ENCODE results near the gene KCNH2. TPM values are rescaled to one million over a fixed set of nuclear protein-coding genes. Genes with fewer than 3 reads are reported as not detected.

Gene KCNH2
- total RNA-seq, 1 donor from 2014 or later = 49.4 TPM

DNA sequence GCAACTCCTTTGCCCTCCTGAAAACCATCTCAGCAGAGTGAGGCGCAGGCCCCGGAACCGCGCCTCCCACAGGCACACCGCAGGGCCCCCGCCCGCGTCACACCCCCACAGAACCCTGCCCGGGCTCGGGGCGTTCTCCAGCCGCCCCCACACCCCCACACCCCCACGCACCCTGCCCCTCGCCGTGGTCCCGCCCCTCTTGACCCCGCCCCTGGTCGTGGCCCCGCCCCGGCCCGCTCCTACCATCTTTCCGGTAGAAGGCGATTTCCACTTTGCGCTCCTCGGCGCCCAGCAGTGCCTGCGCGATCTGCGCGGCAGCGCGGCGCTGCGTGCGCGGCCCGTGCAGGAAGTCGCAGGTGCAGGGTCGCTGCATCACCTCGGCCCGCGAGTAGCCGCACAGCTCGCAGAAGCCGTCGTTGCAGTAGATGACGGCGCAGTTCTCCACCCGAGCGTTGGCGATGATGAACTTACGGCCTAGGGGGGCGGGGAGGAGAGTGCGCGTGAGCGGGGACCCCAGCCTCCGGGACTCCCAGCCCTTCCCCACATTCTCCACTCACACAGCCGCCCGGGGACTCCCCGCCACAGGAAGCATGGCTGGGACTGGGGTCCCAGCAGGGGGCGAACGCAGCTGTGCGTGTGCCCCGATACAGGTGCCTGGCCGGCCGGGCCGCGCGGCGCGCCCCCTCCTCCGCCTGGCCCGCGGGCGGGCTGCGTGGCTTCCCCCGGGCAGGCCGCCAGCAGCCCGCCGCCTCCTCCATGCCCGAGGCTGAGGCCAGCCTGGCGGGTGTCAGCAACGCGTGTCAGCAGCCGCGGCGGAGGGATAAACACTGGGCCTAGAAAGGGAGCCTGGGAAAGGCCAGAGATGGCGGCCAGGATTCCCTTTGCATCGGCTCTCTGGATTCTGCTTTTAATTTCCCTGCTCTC is 3.4 kb downstream of the KCNH2 start:
- DNase-seq (ENCODE audit: low spot score) = peak; percentile 41

DNA sequence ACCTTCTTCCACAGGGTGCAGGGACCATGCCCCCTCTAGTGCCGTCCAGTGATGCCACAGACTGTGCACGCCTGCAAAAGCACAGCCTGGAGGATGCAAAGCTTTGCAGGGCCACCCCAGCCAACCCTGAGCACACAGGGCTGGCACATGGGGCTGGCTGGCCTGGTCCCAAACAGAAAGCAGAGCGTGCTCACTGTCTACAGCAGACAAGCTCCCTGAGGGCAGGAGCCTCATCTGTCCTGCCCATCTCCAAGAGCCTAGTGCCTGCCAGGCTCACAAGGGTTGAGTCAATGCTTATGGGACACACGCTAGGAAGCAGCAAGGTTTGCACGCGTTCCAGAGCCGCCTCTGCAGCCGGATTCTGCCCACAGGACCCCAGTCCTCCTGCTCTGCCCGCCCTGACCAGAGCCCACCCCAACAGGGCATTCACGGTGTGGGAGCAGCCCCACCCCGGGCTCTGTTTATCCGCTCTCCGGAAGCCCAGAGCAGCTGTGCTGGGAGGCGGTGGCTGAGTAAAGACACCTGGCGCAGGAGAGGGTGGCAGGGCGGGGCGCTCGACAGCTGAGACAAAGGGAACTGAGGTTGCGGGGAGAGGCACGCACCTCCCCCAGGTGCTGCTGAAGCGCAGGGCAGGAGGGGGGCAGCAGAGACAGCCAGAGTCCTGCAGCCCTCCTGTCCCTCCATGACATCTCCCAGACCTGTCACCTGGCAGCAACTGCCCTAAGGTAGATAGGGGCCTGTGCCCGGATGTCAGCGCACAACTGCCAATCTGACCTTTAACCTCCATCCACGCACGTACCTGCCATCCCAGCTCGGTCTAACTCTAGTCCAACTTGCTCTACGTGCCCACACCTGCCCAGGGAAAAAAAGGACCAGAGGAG is 4.3 kb downstream of the KCNH2 start:
- DNase-seq (ENCODE audit: low spot score) = no peak

DNA sequence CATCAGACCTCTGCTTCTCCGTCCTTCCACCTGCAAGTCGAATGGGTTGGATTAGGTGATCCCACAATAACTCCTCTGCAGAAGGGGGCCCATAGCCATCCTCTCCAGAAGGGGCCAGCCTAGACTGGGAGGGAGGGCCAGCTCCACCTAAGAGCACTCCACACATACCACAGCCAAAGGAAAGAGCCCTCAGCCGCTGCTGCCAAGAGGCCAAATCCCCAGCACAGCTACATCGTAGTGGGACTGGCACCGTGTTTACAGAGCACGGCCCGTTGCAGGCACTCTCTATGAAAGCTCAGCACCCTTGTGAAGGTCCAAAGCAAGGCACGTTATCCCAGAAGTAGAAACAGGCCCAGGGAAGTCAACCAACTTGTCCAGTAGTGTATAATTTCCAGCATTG is 5.4 kb downstream of the KCNH2 start:
- no peak for DNase-seq (ENCODE audit: low spot score)

DNA sequence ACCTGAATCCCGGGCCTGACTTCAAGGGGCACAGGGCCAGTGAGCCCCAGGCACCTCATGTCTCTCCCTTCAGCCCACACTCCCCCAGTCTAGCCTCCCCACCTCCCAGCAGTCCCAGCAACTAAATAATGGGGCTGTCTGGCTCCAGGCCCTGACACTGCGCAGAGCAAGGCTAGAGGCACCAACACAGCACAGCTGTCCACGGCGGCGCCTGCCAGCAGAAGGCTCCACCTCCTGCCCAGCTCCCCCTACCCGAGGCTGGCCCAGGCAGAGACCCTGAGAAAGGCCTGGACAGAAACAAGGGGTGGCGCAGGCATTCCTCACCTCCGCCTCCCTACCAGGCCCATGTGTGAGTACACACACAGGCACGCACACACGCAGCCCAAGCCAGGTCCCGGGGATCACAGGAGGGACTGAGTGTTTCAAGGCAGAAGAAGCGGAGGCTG is 6.1 kb downstream of the KCNH2 start:
- DNase-seq (ENCODE audit: low spot score) = peak; percentile 82

DNA sequence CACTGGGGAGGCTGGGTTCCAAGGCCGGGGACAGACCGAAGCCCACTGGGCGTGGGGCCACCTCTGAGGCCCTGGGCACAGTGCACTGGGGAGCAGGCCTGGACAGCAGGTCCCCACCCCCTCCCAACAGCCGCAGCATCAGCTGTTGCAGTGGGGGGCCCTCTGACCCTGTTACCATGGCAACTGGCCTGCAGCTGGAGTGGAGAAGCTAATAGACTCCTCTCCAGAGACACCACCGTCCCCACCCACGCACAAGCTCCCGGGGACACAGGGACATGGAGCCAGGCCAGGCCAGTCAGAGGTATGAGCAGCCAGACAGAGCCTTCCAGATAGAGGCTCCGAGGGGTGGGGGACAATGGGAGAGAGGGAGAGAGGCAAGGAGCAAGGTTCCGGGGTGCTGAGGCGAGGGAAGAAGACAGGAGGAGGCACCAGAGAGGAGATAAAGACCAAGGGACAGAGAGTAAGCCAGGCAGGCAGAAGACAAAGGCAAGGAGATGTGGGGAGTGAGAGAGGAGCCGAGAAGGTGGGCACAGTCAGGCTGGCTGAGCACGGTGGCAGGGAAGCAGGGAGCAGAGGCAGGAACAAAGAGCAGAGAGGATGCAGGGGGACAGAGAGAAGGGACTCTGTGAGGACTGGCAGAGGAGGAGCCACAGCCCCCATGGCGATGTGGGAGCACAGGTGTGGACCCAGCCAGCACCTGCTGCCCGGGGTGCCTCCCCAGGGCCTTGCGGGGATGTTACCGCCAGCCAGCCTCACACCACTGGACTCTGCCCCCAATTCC is 6.7 kb downstream of the KCNH2 start:
- no peak for DNase-seq (ENCODE audit: low spot score)

DNA sequence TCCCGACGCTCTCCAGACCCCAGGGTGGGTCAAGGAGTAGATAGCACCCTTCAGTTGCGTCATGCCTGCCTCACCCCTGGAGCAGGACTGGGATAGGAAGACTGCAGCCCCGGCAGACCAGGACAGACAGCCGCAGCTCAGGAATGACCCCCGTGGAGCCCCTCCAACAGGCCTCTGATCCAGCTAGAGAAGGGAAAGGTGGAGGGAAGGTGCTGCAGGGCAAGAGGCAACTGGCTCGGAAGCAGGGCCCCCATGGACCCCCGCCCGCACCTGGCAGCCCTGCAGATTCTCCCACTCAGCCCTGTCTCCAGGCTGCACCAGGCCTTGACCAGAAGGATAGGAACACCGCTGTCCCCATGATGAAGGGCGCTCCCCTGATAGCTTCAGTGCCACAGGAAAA is 7.7 kb downstream of the KCNH2 start:
- DNase-seq (ENCODE audit: low spot score) = no peak

DNA sequence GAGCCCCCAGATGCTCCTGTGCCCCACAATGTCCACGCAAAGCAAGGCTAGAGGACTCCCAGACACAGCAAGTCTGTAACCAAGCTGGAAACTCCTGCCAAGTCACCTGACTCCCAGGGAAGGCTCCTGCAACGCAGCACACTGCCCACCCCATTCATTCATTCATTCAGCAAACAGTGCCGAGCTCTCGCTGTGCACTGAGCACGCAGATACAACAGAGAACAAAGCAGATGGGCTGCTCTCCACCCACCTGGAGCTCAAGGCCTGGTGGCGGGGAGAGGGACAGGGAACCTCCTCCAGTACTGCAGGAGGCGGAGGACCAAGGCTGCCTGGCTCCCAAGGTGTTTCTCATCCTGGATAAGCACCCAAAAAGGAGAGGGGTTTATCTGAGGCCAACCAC is 8.6 kb downstream of the KCNH2 start:
- no peak for DNase-seq (ENCODE audit: low spot score)

DNA sequence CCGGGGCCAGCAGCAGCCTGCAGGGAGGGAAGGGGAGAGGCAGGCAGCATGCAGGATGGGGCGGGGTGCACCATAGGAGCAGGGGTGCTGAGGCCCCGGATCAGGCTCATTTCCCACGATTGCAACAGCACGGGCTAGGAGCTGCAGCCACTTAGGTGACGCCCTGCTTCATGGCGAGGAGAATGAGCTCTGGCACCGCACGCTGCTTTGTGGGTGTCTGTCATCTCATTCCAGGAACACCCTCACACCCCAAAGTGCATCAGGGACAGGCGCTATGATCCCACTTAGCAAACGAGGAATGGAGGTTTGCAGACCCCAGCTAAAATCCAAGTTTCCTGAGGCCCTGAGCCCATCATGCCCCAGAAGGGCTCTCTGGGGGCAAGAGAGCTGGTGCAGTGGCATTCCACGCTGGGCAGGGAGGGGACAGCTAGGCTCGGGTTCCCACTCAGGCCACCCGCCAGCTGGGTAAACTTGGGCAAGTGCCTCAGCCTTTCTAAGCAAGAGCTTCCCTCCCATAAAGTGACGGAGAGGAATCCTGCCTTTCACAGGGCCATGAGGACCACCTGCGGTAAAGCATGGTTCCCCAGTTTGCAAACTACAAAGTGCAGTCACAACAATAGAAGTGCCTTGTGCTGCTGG is 9.3 kb downstream of the KCNH2 start:
- DNase-seq (ENCODE audit: low spot score) = no peak

DNA sequence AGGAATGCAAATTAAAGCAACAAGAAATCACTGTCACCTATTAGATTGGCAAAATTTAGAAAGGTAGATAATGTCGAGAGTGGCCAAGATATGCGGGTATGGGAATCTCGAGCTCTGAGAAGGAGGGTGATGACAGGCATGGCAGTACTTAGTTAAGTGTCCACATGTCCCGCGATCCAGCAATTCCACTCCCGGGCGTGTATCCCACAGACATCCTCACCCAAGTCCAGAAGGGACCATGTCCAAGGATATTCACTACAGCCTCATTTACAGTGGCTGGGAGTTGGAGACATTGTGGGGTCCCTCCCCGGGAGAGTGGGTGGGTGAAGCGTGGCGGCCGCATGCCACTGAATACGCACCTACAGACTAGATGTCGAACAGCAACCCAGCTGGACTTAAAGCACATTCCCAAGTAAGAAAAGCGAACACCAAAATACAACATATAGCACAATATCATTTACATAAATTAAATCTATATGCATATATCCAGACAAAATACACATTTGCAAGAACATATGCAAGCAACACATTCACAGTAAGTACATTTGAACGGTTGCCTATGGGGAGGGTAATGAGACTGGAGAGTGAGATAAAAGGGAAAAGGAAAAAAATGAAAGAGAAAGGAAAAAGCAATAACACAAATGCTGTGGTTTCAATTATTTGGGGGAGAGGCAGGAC is 9.9 kb downstream of the KCNH2 start:
- DNase-seq (ENCODE audit: low spot score) = no peak

DNA sequence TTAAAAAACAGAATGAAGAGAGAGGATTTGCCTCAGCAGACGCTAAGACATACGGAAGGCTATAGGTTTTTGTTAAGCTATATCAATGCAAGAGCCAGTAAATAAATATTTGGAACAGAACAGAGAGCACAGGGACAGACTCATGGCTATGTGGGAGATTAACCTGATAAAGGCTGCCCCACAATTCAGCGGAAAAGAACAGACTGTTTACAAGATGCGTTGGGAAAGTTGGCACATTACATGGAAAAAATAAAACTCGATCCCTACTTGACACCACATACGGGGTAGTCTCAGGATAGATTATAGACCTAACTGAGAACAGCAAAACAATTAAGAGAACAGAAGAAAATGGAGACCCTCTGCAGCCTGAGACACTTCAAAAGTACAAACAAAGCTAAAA is 10.8 kb downstream of the KCNH2 start:
- no peak for DNase-seq (ENCODE audit: low spot score)

DNA sequence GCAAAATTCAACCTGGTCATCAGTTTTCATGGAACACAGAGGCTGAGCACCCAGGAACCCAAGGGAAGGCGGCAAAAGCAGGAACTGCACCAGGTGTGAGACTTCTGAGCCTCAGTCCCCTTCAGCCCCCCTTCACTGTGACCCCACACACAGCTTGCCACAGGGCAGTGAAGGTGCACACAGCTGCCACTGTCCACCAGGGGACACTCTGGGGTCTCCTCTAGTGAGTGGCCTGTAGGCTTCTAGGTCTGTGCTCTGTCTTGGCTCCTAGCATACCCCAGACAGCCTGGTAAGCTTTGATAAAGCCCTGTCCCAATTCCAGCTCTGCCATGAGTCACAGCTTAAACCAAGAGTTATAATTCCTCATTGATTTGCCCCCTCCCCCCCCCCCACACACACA is 12.1 kb downstream of the KCNH2 start:
- DNase-seq (ENCODE audit: low spot score) = no peak

DNA sequence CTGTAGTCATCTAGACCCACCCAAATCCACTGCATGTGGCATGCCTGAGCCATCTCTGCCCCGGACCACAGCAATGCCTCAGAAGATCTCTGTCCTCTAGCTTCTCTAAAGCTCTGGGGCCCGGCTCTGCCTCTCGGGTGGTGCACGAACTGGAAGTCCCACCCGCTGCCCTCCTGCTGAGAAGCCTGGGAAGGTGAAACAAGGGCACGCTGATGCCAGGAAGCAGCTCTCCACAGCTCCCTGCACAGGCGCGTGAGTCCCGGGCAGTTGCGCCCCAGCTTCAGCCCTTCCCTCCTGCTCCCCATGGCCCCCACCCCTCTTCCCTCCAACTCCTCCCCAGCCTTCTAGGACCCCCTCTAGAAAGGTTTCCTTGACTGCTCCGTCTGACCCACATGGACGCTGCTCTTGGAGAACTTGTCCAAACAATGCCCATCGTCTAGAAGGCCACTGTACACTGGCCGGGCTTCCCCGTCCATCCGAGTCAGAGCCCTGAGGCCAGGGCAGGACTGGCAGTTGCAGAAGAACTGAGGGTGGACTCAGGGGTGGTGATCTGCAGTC is 12.8 kb downstream of the KCNH2 start:
- DNase-seq (ENCODE audit: low spot score) = no peak

DNA sequence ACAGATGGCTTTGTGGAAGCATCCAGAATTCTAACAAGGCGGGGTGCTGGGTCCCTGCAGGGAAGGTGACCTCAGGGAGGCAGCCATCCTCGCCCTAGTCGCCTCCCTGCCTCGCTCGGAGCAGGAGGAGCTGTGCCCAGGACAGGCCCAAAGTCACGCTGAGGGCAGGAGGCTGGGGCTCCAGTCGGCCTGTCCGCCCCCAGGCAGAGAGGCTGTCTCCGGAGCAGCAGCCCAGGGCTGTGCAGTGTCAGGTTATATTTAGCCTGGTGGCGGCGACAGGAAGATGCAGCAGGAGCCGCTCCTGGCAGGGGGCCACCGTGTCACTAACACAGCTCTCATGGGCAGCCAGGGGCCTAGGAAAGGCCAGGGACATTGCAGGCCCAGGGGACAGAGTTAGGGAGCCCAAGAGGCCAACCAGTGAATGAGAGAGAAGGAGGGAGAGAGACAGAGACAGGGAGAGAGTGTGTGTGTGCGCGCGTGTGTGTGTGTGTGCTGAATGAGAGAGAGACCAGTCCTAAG is 13.5 kb downstream of the KCNH2 start:
- no peak for DNase-seq (ENCODE audit: low spot score)

DNA sequence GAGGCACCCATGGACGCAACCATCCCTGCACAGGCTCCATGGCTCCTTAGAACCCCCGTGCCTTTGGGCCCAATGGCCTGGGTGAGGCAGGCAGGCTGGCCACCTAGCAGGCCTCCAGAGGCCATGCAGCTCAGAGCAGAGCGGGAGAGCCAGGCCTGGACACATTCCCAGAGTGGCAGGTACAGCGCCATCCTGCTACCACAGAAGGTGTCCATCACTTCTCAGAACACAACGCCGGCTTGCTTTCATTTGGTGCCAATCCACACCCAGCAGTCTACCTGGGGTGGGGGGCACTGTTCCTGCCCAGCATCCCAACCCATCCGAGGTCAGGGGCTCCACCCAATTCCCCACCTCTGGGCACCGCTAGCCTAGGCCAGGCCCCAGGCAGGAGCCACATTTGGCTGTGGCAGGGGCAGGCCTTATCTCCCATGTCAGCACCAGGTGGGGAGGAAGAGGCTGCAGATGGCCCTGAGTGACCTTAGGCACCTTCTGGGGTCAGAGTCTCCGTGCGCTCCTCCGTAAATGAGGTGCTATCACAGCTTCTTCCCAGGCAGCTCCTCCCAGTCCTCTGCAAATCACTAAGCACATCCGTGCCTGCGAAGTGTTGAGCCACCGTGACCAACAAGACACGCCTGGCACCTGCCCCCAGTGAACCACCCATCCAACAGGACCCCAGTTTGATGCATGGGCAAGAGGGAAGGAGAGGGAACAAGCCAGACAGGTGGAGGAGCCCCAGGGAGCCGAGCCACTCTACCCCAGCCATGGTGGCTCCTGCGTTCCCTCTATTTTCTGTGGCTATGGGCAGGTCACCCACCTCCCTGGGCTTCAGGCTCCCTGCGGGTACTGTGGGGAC is 14.2 kb downstream of the KCNH2 start:
- no peak for DNase-seq (ENCODE audit: low spot score)

DNA sequence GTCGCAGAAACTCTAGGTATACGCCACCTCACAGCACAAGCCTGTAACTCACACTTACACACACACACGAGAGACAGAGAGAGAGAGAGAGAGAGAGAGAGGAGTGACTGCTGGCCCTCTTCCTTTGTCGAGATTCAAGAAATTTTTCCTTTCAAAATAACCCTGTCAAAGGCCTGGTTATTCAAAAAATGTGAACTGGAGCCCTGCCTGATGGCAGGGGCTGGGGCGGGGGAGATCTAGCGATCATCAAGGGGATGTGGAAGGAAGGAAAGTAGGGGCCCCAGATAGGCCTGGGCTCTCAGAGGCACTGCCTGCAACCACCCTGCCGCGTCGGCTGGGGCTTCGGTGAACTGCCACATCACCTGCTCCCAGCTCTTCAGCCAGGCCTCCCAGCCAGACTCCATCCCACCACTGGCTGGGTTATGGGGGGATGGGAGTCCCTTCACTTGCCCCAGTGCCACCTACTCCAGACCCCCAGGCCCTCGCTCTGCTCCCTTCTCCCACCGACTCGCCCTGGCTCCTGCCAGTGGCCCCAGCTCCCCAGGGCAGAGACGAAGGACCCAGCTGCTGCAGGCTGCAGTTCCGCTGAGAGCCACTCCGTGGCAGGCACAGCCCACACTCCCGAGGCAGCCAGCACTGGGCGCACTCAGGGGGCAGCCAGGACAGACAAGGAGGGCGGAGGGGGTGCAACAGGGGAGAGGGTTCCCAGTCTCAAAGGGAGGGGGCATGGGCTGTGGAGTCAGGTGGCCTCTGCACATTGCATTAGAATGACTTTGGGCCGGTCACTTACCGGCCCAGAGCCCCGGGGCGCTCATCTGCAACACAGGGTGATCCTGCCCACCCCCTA is 15.3 kb downstream of the KCNH2 start:
- DNase-seq (ENCODE audit: low spot score) = peak; percentile 44

DNA sequence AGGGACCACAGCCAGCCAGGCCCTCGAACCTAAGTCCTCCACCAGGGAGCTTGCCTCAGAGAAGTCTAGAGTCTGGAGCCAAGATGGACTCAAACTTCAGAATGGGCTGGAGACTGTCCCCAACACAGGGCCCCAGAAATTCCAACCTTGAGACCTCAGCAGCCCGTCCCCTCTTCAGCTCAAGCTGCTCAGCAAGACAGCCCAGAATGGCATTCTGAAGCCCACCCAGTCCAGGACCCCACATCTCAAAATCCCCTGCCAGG is 15.9 kb downstream of the KCNH2 start:
- DNase-seq (ENCODE audit: low spot score) = no peak

DNA sequence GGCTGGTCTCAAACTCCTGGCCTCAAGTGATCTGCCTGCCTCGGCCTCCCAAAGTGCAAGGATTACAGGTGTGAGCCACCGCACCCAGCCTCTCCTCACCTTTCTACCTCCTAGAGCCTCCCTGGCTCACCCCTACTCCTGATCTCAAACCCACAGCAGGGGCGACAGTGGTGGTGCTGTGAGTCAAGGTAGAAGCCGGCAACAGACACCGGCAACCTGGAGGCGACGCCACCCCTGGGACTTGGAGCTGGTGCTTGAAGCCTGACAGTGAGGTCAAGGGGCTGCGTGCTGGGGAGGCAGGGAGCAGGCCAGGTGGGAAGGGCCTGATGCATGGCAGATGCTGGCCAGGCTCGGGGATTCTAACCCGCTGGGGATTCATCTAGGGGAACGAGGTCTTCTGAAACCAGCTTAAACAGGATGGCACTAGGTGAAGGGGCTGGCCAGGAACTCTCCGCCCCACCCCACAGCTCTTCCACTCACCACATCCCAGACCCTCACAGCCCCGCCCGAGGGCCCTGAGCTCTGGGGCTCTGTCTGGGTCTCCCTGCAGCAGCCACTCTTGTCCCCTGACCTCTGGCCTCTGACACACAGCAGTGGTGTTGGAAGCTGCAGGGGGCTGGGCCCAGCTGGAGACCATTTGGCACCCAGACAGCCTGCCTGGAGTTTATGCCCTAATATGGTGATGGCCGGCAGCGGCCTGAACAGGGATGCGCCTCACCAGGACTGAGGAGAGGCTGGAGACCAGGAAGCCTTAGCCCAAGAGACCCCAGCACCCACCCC is 16.4 kb downstream of the KCNH2 start:
- DNase-seq (ENCODE audit: low spot score) = no peak

Measured in mucosa of gallbladder (tissue), 1 donor.